Mucosa of gallbladder (tissue), 1 donor: ENCODE measurements around the gene ABCF2. TPM values are rescaled to one million over a fixed set of nuclear protein-coding genes. Genes with fewer than 3 reads are reported as not detected.

ENCODE experiments used
- DNase-seq: peaks from one replicate; pipeline ENCODE4 v3.0.0-alpha.2; 2020; ENCODE audit warnings: low spot score
- total RNA-seq: library from RNA; stranded (reverse); gene quantifications from one replicate; pipeline ENCODE4 v1.2.1, GENCODE V29; 2021
- donor health status: DM: no; HTN: no; CAD: no.

Gene ABCF2
- total RNA-seq, 1 donor from 2014 or later: 25.3 TPM

GRCh38 chr7:151252961-151253711 is 26.1 kb upstream of the ABCF2 start:
- DNase-seq: no peak

DNA sequence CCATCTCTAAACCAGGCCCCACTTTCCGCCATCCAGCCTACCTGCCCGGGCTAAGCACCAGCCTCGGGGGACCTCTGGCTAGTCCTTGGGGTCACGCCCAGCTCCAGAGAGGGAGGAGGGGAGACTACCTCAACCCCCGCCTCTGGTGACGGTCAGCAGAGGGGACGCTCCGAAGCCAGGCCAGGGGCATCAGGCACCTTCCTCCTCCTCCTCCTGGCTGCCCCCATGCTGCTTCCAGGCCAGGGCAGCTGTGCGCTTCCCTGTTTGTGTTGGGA is 25.5 kb upstream of the ABCF2 start:
- DNase-seq: no peak

- peak; percentile 52 for DNase-seq
Observed at GRCh38 chr7:151251689-151252560, 24.9 kb upstream of the ABCF2 start.

DNA sequence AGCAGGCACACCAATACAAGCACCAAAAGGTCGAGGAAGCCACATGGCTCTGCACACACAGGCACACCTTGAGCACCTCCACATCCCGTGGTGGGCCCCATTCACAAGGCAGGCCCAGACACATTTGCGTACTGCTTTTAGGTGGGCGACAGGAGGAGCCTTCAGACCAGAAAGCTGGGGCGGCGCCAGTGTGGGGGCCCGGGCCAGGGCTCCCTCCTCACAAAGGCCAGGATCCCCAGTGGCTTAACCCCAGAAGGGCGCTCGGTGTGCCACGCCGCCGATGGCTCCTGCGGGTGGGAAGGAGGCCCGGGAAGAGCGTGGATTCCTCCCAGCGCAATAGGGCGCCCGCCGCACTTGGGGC is 24.3 kb upstream of the ABCF2 start:
- no peak for DNase-seq

GRCh38 chr7:151250181-151251132 is 23.5 kb upstream of the ABCF2 start:
- DNase-seq: no peak

GRCh38 chr7:151249732-151250072 is 22.7 kb upstream of the ABCF2 start:
- DNase-seq: peak; percentile 50

- DNase-seq: no peak
Observed at GRCh38 chr7:151249034-151249731, 22.2 kb upstream of the ABCF2 start.

GRCh38 chr7:151248346-151249033 is 21.5 kb upstream of the ABCF2 start, which contains the start of gene SMARCD3:
TSS of gene SMARCD3 (minus strand) at chr7:151248694. CDS start at chr7:151248562, 132 bp downstream.
- DNase-seq: peak; percentile 57

DNA sequence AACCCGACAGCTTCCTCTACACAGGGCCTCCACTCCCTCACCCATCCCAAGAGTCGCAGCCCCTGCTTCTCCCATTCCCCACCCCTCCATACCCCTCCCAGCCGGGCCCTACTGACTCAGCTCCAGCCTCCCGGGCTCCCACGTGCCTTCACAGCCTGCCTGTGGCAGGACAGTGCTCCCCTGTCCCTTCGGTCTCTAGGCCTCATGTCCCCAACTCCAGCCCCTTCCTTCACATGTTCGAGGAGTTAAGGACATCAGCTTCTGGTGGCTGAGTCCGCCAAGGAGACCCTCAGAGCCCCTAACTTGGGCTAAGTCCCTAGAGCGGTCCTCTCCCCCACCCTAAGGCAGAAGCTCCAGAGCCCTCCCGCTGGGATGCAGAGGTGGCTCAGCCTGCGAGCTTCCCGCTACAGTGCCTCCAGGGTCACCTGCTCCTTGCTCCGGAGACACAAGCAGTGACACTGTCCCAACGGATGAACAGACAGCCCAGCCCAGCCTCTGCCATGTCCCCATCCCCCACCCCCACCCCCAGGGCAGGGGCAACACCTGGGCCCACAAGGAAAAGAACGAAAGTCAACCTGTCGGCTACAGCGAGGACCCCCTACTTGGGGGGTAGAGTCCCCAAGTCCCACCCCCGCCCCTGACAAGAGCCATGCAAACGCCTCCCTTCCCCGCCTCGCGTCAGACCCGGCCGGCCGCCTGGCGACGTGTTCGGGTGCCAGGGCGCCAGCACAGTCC is 20.8 kb upstream of the ABCF2 start:
- DNase-seq: no peak

DNA sequence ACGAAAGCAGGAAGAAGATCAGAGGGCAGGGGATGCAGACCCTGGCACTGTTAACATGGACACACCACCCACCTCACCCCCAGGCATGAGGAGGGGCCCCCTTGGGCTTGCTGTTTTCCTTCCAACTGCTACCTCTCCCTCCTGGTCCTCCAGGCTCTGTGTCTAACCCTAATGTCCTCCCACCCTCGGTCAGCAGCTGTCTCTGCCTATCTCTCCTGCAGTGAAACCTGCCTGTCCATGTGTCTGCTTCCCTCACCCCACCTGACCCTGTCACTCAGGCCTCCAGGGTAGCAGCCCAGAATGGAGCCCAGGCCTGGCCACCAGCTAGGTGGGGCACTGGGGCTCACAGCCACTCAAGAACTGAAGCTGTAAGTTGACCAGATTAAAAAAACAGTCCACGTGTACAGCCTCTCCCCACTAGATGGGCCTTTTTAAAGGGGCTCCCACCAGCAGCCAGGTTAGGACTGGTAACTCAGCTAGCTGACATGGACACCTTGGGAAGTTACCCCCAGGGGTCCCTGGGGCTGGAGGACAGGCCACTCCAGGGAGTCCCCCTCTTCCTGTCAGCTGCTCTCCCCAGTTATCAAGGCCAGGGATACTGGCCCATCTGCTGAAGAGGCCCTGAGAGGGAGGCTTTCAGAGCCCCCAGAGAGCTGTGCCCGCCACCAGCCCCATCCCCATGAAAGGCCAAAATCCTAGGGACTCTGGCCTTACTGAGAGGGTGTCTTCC is 20.0 kb upstream of the ABCF2 start:
- DNase-seq: no peak

DNA sequence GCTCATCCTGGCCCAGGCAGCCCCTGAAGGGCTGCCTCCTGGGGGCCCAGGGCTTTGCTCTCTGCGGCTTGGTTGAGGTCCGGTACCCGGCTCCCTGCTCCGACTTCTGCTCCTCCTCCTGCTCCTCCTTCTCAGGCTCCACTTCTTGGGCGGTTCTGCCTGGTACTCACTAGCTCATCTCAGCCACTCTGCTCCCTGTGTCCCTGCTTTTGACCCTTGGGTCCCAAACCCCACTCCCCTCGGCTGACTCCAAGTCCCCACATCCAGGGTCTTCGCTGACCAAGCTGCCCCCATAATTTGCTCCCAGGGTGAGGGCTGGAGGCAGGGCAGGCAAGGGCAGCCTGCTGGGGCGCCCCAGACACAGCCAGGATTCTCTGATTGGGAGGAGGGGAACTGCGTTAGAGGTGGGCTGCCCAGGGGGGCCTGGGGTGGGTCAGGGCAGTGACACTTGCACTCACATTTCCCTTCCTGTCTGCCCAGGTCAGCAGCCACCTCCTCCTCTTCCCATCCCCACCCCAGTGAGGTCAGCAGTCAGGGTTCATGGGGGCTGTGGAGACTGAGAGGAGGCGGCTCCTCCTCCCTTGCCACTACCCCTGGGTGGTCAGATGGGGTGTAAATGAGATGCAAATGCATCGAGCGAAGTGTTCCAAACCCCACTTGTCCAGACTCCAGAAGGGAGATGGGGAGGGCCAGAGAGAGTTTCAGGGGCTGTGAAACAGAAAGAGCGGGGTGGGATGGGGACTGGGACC is 19.3 kb upstream of the ABCF2 start:
- DNase-seq: no peak

- no peak for DNase-seq
Observed at GRCh38 chr7:151245360-151246101, 18.5 kb upstream of the ABCF2 start.

DNA sequence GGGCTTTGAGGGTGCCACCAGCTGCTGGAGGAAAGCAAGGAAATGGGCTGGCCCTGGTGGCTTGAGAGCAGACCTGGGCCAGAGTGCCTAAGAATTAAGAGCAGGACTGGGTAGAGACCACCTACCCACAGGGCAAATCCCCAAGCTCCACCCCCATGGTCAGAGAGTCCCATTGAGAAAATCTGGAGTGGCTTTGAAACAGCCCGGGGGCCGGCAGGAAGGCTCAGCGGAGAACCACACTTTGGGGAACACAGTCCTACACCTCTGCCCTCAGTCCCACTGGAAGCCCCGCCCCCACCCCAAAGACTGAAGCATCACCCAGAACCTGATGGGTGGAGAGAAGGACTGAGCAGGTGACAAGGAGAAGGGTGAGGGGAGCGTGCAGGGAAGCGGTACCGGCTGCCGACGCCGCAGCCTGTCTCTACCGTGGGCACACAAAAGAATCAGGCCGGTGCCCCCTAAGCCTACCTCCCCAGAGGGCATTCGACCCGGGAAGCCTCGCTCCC is 17.9 kb upstream of the ABCF2 start:
- DNase-seq: no peak

DNA sequence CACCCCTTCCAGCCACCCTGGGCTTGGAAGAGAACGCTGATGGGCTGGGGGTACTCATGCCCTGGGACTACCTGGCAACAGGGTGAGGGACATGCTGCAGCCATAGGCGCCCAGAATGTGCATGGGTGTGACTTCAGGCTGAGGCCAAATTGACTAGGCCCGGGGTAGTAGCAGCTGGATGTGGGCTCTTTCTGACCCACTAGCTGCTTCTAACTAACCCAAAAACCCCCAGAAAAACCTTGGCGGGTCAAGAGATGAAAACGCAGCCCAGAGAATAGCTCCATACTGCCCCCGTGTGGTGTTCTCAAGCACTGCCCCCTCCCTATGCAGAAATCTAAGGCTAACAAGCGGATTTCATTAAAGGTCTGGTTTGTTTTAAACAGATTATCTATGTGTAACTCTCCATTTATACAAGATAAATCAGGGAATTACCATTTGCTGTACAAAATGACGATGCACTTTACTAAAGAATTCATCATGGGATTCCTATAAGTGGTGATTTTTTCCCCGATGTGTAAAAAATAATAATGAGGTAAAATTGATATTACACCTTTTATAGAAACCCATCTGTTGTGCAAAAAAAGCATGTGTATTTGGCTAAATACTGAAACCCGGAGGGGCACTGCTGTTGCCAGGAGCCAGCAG is 17.3 kb upstream of the ABCF2 start:
- peak; percentile 59 for DNase-seq

GRCh38 chr7:151243408-151244195 is 16.6 kb upstream of the ABCF2 start:
- no peak for DNase-seq

DNA sequence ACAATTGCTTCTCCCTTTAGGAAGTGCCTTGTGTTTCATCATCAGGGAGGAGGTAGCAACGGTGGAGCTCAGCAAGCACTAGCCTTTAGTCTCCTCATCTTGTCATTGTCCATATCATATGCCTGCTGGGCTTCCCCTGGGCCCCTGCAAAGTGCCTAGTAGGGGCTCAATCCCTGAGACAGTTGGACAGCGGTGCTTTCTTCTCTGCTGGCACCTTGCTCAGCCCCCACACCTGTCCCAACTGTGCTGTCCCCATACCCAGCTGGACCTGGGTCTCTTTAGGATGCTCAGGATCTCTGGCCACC is 16.0 kb upstream of the ABCF2 start:
- DNase-seq: no peak
